Hepatic stellate cell (primary cell): Measurements from ENCODE around the gene CHD9.

Source experiments
- DNase-seq: peaks from one replicate; pipeline ENCODE4 v3.0.0; 2011; ENCODE audit warnings: low spot score

Gene CHD9

DNA sequence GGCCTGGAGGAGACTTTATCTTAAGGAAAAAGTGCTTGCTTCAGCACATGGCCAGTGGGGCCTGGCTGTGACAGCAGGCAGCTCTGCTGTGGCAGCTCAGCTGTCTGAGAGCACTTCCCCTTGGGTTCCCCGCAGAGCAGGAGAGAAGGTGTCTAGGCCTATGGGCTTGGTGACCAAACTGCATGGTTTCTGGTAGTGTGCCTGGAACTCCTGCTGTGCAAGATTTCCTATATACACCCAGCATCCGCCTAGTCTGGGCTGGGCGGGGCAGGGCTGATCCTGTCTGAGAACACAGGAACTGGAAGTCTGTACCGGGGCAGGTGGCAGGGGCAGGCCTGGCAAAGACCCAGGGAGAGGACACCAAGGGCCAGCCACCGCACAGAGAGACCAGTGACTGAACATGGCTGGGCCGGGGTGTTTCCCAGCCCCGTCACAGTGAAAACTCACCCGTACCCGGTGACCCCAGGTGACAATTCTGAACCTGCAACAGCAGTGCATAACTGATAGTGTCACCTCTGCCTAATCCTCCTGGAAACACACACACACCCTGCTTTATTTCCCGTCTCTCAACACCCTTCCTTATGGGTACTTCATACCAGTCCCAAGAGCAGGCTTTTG lies 39.3 kb downstream of the CHD9 start:
- no peak for DNase-seq

DNA sequence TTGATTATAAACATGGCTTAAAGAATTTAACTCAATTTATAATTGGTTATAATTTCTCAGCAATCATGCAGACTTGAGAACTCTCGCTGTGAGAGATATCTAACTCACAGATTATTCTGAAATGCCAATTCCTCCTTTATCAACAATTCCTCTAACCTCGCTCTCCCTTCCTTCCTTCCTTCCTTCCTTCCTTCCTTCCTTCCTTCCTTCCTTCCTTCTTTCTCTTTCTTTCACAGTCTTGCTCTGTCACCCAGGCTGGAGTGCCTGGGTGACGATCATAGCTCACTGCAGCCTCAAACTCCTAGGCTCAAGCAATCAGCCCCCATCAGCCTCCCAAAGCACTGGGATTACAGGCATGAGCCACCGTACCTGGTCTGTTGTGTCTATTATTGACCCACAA lies 42.4 kb downstream of the CHD9 start:
- DNase-seq = no peak

DNA sequence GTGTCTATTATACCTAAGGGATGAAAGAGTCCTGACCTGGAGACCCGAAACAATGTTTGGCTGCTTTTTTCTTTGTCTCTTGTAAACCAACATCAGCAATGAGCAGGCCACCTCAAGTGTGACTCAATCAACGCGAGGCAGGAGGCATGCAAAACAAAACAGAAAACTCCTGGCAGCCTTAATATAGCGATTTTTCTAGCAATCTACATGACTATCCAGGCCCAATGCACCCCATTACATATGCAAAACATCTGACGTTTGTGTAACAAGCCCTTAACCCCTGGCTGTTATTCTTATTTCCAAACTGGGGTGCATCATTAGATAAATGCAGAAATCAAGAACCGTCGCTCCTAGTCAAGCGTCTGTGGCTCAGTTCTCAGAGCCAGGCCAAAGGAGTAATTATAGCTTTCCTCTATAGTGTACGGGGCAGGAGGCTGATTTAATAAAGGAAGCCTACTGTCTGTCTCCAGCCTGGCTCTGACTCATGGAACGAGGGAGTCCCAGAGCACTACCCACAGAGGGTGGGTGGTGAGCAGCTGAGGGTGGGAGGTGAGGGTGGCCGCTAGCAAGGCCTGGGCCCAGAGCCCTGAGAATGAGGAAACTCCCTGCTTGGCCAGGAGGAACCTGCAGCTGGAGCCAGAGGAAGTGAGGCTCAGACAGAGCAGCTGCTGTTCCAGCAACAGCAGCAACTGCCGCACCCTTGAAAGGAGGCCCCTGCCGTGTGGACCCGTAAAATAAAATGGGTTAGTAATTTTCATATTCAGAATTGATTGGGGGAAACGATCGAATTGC lies 43.9 kb downstream of the CHD9 start:
- peak; percentile 79 for DNase-seq

DNA sequence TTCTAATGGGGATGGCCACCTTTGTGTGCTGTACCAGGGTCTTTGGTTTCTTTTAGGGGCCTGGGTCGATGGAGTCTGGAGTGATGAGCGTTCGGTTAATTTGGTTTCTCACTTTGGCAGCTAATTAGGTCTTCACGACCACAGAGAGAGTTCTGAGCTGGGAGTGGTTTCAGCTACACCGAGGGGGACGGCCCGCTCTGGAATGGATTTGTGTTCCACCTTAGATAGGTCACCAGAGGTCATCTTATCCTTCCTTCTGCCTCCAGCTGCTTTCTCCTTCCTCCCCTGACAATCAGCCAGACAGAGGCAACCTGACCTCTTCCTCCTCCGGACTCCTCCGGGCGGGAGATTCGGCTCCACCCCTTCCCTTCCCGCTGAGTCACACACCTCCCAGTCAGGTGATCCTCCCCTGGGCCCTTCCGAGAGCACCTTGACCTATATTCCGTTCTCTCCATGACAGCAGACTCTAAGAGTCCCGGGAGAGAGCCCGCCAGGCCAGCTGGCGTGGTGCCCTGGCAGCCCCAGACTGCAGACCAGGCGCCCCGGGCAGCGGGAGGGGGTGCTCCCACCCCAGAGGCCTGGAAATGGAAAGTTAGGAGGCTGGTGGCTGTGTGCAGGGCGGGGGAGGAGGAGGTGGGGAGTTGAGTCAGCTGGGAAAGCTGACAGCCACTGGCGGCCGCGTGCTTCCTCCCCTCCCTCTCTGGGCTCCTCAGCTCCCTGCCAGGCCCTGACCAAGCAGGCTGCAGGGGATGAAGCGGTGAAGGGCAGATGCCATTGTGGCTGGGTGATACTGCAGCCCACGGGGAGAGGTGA lies 44.7 kb downstream of the CHD9 start:
- peak; percentile 81 for DNase-seq

DNA sequence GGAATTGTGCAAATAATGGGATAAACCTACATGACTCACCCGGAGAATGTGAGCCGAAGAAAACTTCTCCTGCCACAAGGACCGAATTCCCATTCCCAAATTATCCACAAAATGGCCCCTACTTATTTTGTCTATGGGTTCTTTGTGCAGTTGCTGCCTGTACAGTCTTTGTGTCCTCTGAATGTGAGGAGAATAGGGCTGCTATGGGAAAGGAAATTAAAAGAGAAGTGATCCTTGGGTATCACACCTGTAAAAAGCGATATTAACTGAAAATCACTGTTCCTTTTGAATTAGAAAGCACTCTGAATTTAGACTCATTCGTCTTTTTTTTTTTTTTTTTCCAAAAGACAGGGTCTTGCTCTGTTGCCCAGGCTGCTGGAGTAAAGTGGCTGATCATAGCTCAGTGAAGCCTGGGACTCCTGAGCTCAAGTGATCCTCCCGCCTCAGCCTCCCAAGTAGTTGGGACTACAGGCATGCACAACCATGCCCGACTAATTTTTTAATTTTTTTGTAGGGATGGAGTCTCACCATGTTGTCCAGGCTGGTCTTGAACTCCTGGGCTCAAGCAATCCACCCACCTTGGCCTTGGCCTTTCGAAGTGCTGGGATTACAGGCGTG lies 45.4 kb downstream of the CHD9 start:
- DNase-seq = no peak

DNA sequence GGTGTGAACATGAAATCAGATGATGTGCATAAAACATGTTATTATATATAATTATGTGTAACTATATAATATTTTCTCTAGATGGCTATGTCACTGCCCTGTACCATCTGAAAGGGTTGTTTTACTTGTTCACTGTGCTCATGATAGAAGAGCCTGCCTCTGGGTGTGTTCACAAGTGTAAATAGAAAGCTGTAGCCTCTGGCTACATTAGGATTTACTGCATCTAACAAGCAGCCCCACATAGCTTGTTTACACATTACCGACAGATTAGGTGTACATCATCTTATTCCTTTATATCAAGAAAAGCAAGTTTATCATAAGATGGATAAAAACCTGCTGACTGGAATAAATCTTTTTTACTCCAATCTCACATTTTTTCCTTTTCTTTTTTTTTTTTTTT lies 46.1 kb downstream of the CHD9 start:
- DNase-seq = no peak

DNA sequence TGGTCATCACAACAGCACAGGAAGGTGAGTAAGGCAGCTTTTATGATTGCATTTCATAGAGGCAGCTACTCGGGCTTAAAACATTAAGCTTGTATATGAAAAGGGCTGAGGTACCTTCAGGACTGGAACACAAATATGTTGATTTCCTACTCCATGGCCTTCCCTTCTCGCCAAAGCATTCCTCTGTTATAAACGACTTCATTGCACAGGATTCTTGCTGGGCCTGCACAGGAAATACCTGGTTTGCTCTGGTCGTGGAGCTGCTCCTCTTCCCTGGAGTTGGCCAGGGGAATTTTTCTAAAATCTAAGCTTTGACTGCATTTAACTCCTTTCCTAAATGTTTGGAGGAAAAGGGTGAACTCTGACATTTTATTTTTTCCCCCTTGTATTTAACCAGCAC lies 49.0 kb downstream of the CHD9 start:
- DNase-seq = no peak

DNA sequence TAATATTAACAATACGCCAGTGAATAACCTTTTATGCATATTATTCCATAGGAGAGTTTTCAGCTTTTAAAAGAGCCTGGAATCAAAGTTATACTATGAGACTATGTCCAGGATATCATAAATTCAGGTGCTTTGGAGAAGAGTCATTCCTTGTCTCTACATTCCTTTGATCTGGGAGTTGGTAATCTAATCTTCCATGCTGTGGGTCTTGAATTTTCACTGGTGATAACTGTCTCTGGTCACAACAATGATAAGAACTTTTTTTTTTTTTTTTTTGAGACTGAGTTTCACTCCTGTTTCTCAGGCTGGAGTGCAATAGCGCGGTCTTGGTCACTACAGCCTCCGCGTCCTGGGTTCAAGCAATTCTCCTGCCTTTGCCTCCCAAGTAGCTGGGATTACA lies 50.8 kb downstream of the CHD9 start:
- DNase-seq = no peak

DNA sequence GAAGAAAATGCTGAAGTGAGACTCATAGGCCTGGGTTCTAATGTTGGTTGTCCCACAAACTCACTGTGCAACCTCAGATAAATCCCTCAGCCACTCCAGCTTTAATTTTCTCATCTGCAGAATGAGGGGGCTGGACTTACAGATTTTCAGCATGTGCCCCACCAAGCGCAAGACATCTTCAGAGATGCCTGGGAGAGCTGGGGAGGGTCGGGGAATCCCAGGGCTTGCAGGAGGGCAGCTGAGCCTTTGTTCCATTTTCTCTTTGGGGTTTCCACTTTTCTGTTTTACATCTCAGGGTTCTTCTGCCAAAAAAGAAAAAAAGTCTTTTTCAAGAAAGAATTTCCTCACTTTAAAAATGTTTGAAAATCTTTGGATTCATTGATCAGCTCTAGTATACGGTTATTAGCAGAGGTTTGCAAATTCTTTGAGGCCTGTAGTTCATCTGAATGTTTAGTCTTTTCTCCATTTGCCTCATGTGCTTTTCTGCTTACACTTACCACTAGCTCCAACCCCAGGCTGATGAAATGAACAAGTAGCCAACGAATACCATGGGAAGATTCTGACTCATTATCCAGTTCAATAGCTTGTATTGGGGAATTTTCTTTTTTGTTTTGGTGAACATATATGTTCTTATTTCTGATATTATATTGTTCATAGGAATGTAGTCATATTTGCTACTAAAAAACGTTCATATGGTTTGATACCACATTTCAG lies 56.4 kb downstream of the CHD9 start:
- DNase-seq = no peak

DNA sequence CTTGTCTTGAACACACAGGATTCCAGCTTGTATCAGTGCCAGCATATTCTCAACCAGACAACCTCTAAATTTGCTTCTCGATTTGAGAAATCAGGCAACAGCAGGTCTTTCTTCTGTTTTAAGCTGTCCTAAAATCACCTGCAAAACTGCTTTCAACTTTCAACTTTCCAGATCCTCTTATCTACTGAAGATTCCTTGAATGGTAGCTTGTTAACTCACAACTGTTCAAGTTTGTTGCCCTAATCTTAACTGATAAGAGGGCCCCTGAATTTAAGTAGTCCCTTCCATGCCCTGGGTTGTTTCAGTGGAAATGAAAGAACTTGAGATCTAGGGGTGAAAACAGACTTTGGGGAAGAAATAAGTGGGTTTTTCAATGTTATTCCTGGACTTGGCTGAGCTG lies 57.2 kb downstream of the CHD9 start:
- no peak for DNase-seq

DNA sequence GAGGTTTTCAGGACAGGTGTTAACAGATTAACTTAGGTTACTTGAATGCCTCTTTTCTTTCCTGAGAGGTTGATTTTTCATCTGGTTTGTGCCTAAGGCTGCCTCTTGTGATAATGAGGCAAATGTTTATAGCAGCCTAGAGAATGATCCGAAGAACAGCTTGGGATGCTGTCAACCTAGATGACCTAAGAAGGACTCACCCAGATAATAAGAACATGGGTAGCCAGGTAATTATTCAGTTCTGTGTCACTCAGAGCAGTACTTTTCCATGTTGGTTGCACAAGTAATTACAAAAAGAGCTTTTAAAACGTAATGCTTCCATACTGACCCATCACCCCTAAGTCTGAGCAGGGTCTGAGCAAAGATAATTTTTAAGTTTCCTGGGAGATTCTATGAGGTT lies 60.3 kb downstream of the CHD9 start:
- DNase-seq = no peak

DNA sequence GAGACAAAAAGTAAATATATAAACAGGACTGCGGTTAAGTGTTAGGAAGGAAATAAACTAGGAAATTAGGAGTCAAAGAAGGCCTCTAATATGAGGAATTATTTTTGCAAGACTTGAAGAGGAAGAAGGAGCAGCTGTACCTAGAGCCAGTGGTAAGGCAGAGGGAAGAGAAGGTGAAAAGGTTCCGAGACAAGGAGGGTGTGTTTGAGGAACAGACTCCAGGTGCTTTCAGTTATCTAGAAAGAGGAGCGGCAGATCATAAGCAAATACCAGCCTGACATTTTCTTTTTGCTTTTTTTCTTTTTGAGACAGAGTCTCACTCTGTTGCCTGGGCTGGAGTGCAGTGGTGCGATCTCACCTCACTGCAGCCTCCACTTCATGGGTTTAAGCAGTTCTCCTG lies 61.0 kb downstream of the CHD9 start:
- DNase-seq = no peak

DNA sequence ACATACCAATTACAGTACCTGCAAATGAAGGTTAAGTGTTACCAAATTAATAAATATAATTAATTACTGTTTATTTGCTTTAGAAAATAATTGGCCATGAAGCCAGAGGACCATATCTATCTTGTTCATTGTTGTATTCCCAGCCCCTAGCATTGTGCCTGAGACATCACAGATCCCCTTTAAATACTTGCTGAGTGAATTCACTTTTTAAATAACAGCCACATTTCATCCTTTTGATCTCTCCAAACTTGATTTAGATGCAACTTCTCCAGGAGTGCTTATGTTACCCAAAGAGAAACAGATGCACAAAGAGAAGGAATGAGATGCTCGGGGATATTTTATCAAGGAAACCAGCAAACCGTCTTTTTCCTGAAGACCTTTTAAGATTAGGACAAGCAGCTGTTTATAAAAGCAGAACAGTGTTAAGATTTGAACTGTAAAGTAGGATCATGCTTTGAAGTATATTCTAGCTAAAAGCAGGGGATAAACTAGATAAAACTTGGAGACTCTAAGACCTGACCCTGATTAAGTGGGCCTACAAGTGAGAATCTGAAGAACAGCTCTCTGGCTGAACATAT lies 66.3 kb downstream of the CHD9 start:
- DNase-seq = no peak

DNA sequence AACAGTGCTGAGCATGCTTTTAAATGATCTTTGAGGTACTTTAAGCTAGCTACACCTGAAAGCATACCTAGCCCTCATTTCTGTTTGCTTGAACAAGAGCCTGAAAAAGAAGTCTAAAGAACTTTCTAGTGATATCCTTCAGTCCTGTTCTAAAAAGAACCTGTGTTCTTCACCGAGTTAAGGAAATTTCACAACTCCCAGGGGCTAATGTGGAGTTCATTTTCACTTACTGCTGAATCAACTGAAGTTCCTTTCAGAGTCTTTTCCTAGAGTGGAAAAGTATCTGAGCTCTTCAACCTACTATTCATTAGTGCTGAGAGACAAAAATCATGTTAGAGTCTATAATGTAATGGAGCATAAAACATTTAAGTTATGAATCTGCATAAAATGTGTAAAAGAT lies 66.9 kb downstream of the CHD9 start:
- DNase-seq = no peak

DNA sequence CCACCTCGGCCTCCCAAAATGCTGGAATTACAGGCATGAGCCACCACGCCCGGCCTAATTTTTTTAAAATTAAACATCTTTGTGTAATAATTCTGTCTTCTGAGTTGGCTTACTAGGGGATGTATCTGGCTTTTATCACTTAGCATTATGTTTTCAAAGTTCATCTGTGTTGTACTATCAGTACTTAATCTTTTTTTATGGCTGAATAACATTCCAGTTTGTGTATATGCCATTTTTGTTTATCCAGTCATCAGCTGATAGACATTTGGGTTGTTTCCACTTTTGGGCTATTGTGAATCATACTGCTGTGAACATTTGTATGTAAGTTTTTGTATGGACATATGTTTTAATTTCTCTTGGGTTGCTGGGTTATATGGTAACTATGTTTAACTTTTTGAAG lies 69.0 kb downstream of the CHD9 start:
- DNase-seq = peak; percentile 45

DNA sequence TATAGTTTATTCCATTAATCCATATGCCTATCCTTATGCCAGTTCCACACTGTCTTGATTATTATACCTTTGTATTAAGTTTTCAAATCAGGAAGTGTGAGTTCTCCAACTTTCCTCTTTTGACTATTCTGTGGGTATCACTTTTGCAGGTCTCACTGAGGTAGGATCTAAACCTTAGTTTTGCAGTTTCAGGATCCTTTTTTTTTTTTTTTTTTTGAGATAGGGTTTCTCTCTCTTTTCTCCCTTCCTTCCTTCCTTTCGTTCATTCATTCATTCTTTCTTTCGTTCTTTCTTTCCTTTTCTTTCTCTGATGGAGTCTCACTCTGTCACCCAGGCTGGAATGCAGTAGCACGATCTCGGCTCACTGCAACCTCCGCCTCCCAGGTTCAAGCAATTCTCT lies 71.6 kb downstream of the CHD9 start:
- no peak for DNase-seq

DNA sequence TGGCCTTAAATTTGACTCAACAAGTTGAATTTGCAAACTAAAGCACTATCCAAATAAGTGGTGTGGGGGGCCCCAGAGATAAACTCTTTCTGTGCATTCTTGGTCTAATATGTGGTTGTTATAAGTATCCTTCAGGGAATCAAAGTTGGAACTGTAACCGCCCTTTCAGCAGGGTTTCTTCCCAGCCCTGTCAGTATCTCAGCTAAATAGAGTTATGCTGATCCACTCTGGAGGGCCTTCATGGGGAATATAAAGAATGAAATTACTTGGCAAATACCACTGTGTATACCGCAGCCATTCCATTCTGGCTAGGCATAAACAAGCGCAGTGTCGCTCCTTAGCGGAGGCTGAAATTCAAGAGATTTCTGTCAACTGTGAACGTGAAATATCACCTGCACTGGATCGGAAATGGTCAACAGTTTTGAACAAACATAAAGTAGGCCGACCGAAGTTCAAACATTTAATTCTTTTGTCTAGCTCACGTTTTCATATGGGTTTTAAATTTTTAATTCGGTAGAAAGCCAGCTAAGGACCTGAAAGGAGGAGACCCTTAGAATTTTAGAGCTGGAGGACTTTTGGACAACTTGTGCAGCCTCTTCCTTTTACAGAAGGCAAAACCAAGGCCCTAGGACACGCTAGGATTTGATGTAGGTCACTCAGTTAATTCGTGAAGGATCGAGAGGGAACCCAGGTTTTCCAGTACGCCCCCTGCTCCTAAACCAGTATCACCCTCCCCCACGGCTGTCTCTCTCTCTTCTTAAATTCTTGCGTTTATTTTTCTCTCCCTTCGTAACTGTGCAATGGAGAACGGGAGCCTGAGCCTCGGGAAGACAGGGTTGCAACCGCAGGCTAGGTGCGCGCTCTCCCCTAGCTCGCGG lies 74.7 kb downstream of the CHD9 start:
- peak; percentile 9 for DNase-seq

DNA sequence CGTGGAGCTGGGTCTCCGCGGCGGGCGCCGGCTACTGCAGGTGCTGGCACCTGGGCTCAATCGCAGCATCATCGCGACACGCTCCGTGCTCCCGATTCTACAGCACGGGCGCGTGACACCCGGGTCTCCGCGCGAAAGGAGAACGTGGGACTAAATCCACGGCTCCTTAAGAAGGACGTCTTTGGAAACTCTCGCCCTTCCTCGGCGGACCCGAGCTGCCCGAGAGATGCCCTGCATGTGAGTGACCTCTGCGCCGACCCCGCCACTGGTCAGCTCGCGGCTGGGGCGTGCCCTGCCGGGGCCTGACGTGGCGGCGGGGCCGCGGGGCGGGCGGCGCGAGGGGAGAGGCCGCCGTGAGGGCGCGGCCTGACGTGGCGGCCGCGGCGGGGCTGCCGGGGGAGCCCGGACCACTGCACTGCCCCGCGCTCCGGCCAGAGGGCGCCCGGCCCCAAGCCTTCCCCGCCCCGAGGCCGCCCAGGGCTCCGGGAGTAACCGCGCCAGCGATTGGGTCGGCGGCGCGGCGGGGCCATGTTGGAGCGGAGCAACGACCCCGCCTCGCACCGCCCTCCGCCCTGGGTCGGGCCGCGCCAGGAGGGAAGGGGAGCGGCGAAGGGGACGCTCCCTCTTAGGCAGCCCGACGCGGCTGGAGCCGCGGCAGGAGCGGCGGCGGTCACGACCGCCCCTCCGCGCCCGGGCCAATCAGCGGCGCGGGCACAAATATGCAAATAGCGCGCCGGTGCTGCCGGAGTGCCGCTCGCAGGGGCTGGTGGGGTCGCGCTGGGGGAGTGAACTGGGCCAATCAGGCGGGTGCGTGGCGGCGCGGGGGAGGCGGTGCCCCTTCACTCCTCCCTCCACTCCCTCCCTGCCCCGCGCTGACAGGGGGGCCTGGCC lies 75.6 kb downstream of the CHD9 start:
- peak; percentile 98 for DNase-seq

DNA sequence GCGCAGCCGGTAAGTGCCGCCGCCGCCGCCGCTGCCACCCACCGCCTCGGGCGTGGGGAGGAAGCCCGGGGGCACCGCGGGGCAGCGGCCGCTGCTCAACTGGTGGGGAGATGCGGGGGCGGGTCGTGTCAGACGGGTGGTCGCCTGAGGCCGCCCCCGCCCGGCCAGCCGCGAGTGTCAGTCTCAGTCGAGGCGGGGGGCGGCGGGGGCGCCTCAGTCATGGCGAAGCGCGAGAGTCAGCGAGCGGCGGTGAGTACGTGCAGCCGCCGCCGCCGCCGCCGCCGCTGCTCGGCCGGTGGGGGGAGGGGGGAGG lies 76.2 kb downstream of the CHD9 start:
- no peak for DNase-seq
